NCI-H345 (cell line): Measurements from ENCODE around the gene FLT3LG.

Experiments used
- DNase-seq: peaks from one replicate; lab custom pipeline; 2025; lab: John Stamatoyannopoulos, UW

The FLT3LG gene

GRCh38 chr19:49514151-49514550 lies 40.1 kb downstream of the FLT3LG start:
- DNase-seq: peak; percentile 17

GRCh38 chr19:49515767-49516166 lies 41.8 kb downstream of the FLT3LG start:
- no peak for DNase-seq

GRCh38 chr19:49518033-49518432 lies 44.0 kb downstream of the FLT3LG start:
- DNase-seq: no peak

- no peak for DNase-seq
Observed at GRCh38 chr19:49520705-49521319, 46.8 kb downstream of the FLT3LG start.

- DNase-seq: no peak
Observed at GRCh38 chr19:49524812-49525455, 50.9 kb downstream of the FLT3LG start.

GRCh38 chr19:49528211-49528771 lies 54.3 kb downstream of the FLT3LG start:
- no peak for DNase-seq

- no peak for DNase-seq
Observed at GRCh38 chr19:49530708-49531107, 56.7 kb downstream of the FLT3LG start.

- peak; percentile 59 for DNase-seq
Observed at GRCh38 chr19:49533551-49534488, 59.8 kb downstream of the FLT3LG start.

GRCh38 chr19:49534632-49535385 lies 60.8 kb downstream of the FLT3LG start:
- DNase-seq: no peak
